ENCODE results near the gene EXOC7.

EXOC7 gene
- 148 to 190 (median 151) reads per million in 3 experiments for total RNA-seq

- peak; percentile 91 for DNase-seq
Measured at GRCh38 chr17:76103274-76104139, at the start of gene EXOC7. TSS of gene EXOC7 (minus strand) at chr17:76103787. CDS start at chr17:76103692, 95 bp downstream.

GRCh38 chr17:76153202-76153601, 49.6 kb upstream of the EXOC7 start:
- DNase-seq: no peak

GRCh38 chr17:76152591-76152990, 49.0 kb upstream of the EXOC7 start:
- DNase-seq: no peak

- DNase-seq: peak; percentile 60
Measured at GRCh38 chr17:76151896-76152454, 48.4 kb upstream of the EXOC7 start.

GRCh38 chr17:76150712-76151622, 47.4 kb upstream of the EXOC7 start:
- DNase-seq: no peak

- DNase-seq: no peak
Measured at GRCh38 chr17:76149214-76149613, 45.6 kb upstream of the EXOC7 start.

GRCh38 chr17:76148015-76148326, 44.4 kb upstream of the EXOC7 start:
- DNase-seq: no peak

GRCh38 chr17:76147211-76148014, 43.8 kb upstream of the EXOC7 start:
- no peak for DNase-seq

- DNase-seq: no peak
Measured at GRCh38 chr17:76146053-76146851, 42.7 kb upstream of the EXOC7 start.

GRCh38 chr17:76145231-76146052, 41.9 kb upstream of the EXOC7 start:
- DNase-seq: peak; percentile 57

- no peak for DNase-seq
Measured at GRCh38 chr17:76142585-76143041, 39.0 kb upstream of the EXOC7 start.

- no peak for DNase-seq
Measured at GRCh38 chr17:76142039-76142584, 38.5 kb upstream of the EXOC7 start.

- DNase-seq: peak; percentile 90
Measured at GRCh38 chr17:76141212-76142038, 37.8 kb upstream of the EXOC7 start, which contains the start of gene FOXJ1. TSS of gene FOXJ1 (minus strand) at chr17:76141245. CDS start at chr17:76140395, 850 bp downstream.

- DNase-seq: no peak
Measured at GRCh38 chr17:76140661-76141211, 37.1 kb upstream of the EXOC7 start.

- no peak for DNase-seq
Measured at GRCh38 chr17:76139801-76140660, 36.4 kb upstream of the EXOC7 start.

GRCh38 chr17:76138896-76139752, 35.5 kb upstream of the EXOC7 start:
- DNase-seq: no peak
